Posterior vena cava (tissue), 2 donors: ENCODE results near the gene KRTAP5-5. TPM values are rescaled to one million over a fixed set of nuclear protein-coding genes. Genes with fewer than 3 reads are reported as not detected.
"Not testable (repeated sequence)": the region's sequence is repeated elsewhere in the genome, so short reads cannot be mapped to it uniquely, and the experiment has no call there.

Source experiments
- DNase-seq: peaks from one replicate; pipeline ENCODE4 v3.0.0-alpha.2; 2020; ENCODE audit warnings: low spot score
- intact Hi-C, 2 donors: fragments of 100-400 bp; cut with DNase I; formaldehyde crosslinking; loops; one replicate each; pipeline versions ENCODE4 v1.14.1 to v1.14.2; 2022 to 2023
- total RNA-seq, 2 donors: library from RNA; stranded (reverse); fragmentation: NEBNext Ultra II Directional; extraction: Animal tissue kit (Norgen Biotek cat#: 25700); gene quantifications; one replicate each; pipeline ENCODE4 v1.2.1, GENCODE V29; 2021
- donor health status: DM: yes; HTN: yes; CAD: no.
- donor health status: DM: yes; HTN: yes; CAD: no.

KRTAP5-5 gene
- total RNA-seq, 2 donors from 2014 or later: not detected

GRCh38 chr11:1652771-1653540 is 23.4 kb downstream of the KRTAP5-5 start:
- intact Hi-C loops: loop anchor here in 1 of 2 donors (5.0 kb wide), 1 partner anchor 39 kb away; no protein-coding TSS in a partner anchor
- peak; percentile 94 for DNase-seq

GRCh38 chr11:1653541-1654387 is 24.2 kb downstream of the KRTAP5-5 start:
- peak; percentile 18 for DNase-seq
- intact Hi-C loops: loop anchor here in 1 of 2 donors (5.0 kb wide), 1 partner anchor 39 kb away; no protein-coding TSS in a partner anchor

GRCh38 chr11:1654388-1655167 is 25.0 kb downstream of the KRTAP5-5 start:
- peak; percentile 79 for DNase-seq
- intact Hi-C loops: loop anchor here in 1 of 2 donors (5.0 kb wide), 1 partner anchor 38 kb away; no protein-coding TSS in a partner anchor

GRCh38 chr11:1655168-1656060 is 25.8 kb downstream of the KRTAP5-5 start:
- peak; percentile 75 for DNase-seq
- intact Hi-C loops: no loop called here

DNA sequence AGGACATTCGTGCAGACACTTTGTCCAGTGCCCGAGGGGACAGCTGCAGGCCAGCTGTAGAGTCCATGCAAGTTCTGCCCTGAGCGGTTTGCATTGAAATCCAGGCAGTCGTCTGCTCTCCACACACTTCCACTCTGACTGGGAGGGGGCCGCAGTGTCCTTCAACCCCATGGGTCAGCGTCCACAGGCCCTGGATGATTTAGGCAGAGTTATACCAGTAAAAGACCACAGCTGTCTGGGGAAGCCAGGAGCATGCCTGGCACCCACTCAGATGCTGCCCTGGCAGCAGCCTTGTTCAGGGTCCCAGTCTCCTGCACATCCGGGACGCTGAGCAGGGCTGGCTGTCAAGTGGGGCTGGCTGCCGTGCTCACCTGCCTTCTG is 26.5 kb downstream of the KRTAP5-5 start:
- peak; percentile 66 for DNase-seq
- intact Hi-C loops: no loop called here

GRCh38 chr11:1656670-1657069 is 27.1 kb downstream of the KRTAP5-5 start:
- DNase-seq: peak; percentile 18
- intact Hi-C loops: no loop called here

- intact Hi-C loops: no loop called here
- peak; percentile 59 for DNase-seq
Observed at GRCh38 chr11:1659506-1659905, 29.9 kb downstream of the KRTAP5-5 start.

- intact Hi-C loops: no loop called here
- peak; percentile 44 for DNase-seq
Observed at GRCh38 chr11:1660111-1660867, 30.7 kb downstream of the KRTAP5-5 start.

- DNase-seq: peak; percentile 61
- intact Hi-C loops: not testable (repeated sequence)
Observed at GRCh38 chr11:1661454-1662269, 32.1 kb downstream of the KRTAP5-5 start.

- DNase-seq: peak; percentile 47
- intact Hi-C loops: not testable (repeated sequence)
Observed at GRCh38 chr11:1662699-1663283, 33.2 kb downstream of the KRTAP5-5 start.

- peak; percentile 37 for DNase-seq
Observed at GRCh38 chr11:1665313-1665712, 35.7 kb downstream of the KRTAP5-5 start.

DNA sequence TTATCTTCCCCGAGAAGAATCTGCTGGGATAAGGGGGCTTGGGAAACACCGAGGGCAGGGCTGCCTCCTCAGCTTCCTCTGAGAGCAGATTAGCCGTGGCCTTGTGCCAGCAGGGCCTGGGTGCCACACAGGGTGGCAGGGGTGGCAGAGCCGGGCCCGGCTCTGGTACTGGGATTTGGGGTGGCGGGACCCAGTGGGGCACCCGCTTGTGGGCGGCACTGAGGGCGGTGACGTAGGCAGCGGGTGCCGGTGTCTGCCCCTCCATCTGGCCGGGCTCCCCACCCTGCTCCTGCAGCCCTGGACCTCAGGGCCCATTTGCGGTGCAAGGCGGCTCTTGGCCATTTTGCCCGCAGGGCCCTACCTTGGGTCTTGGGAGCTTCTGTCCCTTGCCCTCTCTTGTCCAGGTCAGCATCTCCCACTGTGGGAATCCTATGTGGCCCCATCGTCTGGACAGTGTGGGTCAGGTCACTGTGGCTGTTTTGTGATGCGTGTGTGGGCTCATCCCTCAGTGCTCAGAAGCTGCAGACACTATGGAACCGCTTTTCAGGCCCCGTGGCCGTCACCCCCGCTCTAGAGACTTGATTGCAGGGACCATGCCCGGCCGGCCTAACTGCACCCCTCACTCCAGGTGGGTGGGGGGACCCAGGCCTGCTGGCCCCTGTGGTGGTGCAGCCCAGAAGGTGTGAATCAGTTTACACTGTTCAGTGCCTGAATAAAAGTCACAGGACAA is 37.7 kb downstream of the KRTAP5-5 start:
- intact Hi-C loops: no loop called here
- DNase-seq: peak; percentile 63

More at GRCh38 chr11:1665313-1665712, 35.7 kb downstream of the KRTAP5-5 start:
- intact Hi-C loops: no loop called here

DNA sequence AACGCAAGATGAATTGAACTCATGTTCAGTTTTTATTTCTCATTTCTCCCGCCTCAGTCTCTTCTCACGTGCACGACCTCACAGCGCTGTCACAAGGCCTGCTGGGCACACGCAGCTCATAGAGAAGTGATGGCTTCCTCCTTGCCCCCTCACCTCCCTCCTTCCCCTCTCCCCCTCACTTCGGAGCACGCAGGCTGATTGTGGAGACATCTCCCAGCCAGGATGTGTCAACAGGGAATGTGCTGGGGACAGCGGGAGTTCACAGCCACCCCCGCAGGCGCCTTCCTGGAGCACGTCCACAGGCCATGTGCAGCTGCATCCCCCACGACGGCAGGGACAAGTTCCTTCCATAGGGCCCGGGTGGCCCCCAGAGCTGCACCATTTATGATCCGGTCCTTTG is 38.3 kb downstream of the KRTAP5-5 start:
- intact Hi-C loops: no loop called here
- DNase-seq: peak; percentile 44

DNA sequence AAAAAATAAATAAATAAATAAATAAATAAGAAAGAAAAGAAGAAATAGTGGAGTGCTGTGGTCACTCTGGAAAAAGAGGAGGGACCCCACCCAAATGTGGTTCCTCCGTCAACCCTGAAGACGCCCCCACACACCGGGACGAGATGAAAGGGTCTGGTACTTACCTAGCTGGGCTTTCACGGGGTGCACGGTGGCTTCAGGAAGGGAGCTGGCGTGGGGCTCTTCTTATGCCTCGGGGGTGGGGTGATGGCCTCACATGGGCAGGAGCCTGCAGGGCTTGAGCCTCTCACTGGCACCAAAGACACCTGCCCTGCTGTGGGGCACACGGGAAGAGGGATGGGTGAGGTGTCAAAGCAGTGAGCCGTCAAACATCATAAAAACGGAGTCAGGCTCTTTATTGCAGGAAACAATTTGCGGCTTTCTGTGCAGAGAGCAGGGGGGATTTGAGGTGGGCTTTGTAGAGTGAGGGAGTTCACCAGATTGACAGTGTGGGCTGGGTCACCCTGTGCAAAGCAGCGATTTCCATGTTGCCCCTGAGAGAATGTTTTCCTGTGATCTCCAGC is 39.4 kb downstream of the KRTAP5-5 start:
- intact Hi-C loops: no loop called here
- DNase-seq: peak; percentile 57

- intact Hi-C loops: no loop called here
- DNase-seq: peak; percentile 74
Observed at GRCh38 chr11:1669546-1670218, 40.1 kb downstream of the KRTAP5-5 start.
